B cell (primary cell): ENCODE data around the gene CLEC18C.
"Not testable (repeated sequence)": the region's sequence is repeated elsewhere in the genome, so short reads cannot be mapped to it uniquely, and the experiment has no call there.

Experiments
- CTCF ChIP-seq: fragments of 200-600 bp; IDR thresholded peaks from one replicate; pipeline ENCODE4 v1.8.0; 2022; ENCODE audit warnings: antibody characterized with exemption, mild to moderate bottlenecking
- EZH2 ChIP-seq: IDR thresholded peaks from 2 replicates; pipeline ENCODE4 v1.6.1; 2012; ENCODE audit warnings: borderline replicate concordance, low read depth, mild to moderate bottlenecking, moderate library complexity, low read length; ENCODE audit not compliant: insufficient read depth, poor library complexity, severe bottlenecking

GRCh38 chr16:70200063-70200462 lies 26.5 kb downstream of the CLEC18C start:
- not testable (repeated sequence) for TF ChIP-seq CTCF, EZH2
